PC-9 (cell line): ENCODE measurements around the gene IDH1.

ENCODE experiments used
- EZH2 ChIP-seq: fragments of 200-600 bp; sonication (generic); IDR thresholded peaks from 2 replicates; pipeline ENCODE4 v1.8.0; 2017; ENCODE audit warnings: antibody characterized with exemption, low read depth
- TF ChIP-seq, protein P1 (sequence below): fragments of 200-600 bp; sonication (generic); conservative IDR thresholded peaks from 2 replicates; pipeline ENCODE4 v1.6.1; 2017; ENCODE audit warnings: mixed run types, antibody characterized with exemption, mild to moderate bottlenecking, moderate library complexity

GRCh38 chr2:208250388-208250787 is 4.5 kb downstream of the IDH1 start:
- TF ChIP-seq, protein P1, sequence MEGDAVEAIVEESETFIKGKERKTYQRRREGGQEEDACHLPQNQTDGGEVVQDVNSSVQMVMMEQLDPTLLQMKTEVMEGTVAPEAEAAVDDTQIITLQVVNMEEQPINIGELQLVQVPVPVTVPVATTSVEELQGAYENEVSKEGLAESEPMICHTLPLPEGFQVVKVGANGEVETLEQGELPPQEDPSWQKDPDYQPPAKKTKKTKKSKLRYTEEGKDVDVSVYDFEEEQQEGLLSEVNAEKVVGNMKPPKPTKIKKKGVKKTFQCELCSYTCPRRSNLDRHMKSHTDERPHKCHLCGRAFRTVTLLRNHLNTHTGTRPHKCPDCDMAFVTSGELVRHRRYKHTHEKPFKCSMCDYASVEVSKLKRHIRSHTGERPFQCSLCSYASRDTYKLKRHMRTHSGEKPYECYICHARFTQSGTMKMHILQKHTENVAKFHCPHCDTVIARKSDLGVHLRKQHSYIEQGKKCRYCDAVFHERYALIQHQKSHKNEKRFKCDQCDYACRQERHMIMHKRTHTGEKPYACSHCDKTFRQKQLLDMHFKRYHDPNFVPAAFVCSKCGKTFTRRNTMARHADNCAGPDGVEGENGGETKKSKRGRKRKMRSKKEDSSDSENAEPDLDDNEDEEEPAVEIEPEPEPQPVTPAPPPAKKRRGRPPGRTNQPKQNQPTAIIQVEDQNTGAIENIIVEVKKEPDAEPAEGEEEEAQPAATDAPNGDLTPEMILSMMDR = no peak
- TF ChIP-seq EZH2 = no peak
